GM19467 (cell line): Measurements from ENCODE around the gene SLC25A47.
"Not testable (repeated sequence)": the region's sequence is repeated elsewhere in the genome, so short reads cannot be mapped to it uniquely, and the experiment has no call there.

ENCODE experiments used
- ATAC-seq: cut with Tn5 transposase; IDR thresholded peaks from one replicate; pipeline ENCODE4 v1.9.1; 2021; ENCODE audit warnings: mild to moderate bottlenecking, moderate library complexity; ENCODE audit not compliant: unreplicated experiment

Gene SLC25A47

GRCh38 chr14:100342826-100343225 is 19.7 kb downstream of the SLC25A47 start:
- not testable (repeated sequence) for ATAC-seq

GRCh38 chr14:100344657-100345056 is 21.5 kb downstream of the SLC25A47 start:
- not testable (repeated sequence) for ATAC-seq

GRCh38 chr14:100345711-100346110 is 22.6 kb downstream of the SLC25A47 start:
- ATAC-seq: no peak

GRCh38 chr14:100346306-100347091 is 23.4 kb downstream of the SLC25A47 start:
- no peak for ATAC-seq

GRCh38 chr14:100348253-100348729 is 25.2 kb downstream of the SLC25A47 start:
- ATAC-seq: no peak

- no peak for ATAC-seq
Observed at GRCh38 chr14:100348784-100349685, 25.9 kb downstream of the SLC25A47 start.

- ATAC-seq: no peak
Observed at GRCh38 chr14:100350276-100350926, 27.3 kb downstream of the SLC25A47 start.

- ATAC-seq: no peak
Observed at GRCh38 chr14:100350986-100351385, 27.8 kb downstream of the SLC25A47 start.

- no peak for ATAC-seq
Observed at GRCh38 chr14:100358396-100358795, 35.3 kb downstream of the SLC25A47 start.

GRCh38 chr14:100359111-100359510 is 36.0 kb downstream of the SLC25A47 start:
- no peak for ATAC-seq

GRCh38 chr14:100359881-100360280 is 36.7 kb downstream of the SLC25A47 start:
- ATAC-seq: no peak

- no peak for ATAC-seq
Observed at GRCh38 chr14:100361626-100362025, 38.5 kb downstream of the SLC25A47 start.

- no peak for ATAC-seq
Observed at GRCh38 chr14:100362311-100362927, 39.3 kb downstream of the SLC25A47 start.

GRCh38 chr14:100363053-100363452 is 39.9 kb downstream of the SLC25A47 start:
- ATAC-seq: no peak

- no peak for ATAC-seq
Observed at GRCh38 chr14:100364403-100364802, 41.3 kb downstream of the SLC25A47 start.

- no peak for ATAC-seq
Observed at GRCh38 chr14:100365741-100366140, 42.6 kb downstream of the SLC25A47 start.

- ATAC-seq: no peak
Observed at GRCh38 chr14:100369019-100369418, 45.9 kb downstream of the SLC25A47 start.

GRCh38 chr14:100370003-100370402 is 46.9 kb downstream of the SLC25A47 start:
- ATAC-seq: no peak

GRCh38 chr14:100371773-100372172 is 48.6 kb downstream of the SLC25A47 start:
- ATAC-seq: no peak

GRCh38 chr14:100372357-100373048 is 49.4 kb downstream of the SLC25A47 start:
- no peak for ATAC-seq
